HCT116 (cell line): Measurements from ENCODE around the gene CCDC86.

Experiments used
- EGR1 ChIP-seq: IDR thresholded peaks from 2 replicates; pipeline ENCODE4 v1.6.1; 2012; ENCODE audit warnings: low read depth
- MAX ChIP-seq: IDR thresholded peaks from 2 replicates; pipeline ENCODE4 v1.6.1; 2012
- RAD21 ChIP-seq: IDR thresholded peaks from 2 replicates; pipeline ENCODE4 v1.6.1; 2012; ENCODE audit warnings: low read depth, mild to moderate bottlenecking

DNA sequence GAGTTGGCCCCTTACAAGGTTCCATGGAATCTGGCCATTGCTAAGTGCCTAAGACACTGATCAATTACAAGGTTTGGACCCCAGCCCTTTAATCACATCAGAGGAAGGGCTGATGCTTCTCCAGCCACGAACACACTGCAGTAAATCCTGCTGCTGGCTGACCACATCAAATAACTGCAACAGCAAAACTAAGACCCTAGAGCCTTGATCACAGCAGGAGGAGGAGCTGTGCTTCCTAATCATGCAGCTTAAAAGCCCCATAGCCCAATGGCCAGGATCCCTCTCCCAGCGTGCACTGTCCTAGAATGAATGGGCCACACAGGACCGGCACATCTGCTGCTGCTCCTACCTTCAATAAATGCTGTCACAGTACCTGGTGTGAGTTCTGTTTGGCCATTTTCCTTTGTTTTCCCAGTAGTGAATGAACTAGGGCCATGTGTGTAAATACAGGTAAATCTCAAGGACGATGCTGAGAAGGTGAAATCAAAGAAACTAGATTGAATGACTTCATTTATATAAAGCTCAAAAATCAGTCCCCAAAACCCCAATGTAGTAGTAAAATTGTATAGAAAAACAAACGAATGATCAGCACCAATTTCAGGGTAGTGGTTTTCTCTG is 38.2 kb downstream of the CCDC86 start:
- TF ChIP-seq RAD21 (no peak), MAX (no peak), EGR1 (no peak)
